ENCODE measurements around the gene TAP1. TPM values are rescaled to one million over a fixed set of nuclear protein-coding genes. Genes with fewer than 3 reads are reported as not detected.

TAP1 gene
- polyA plus RNA-seq, 2 of the 4 experiments (the other 2 are of a cell fraction), result 19.0 to 21.2 TPM

GRCh38 chr6:32889533-32889932 is 36.0 kb upstream of the TAP1 start:
- no peak for FAIRE-seq
- WGBS (ENCODE audit: missing lambda C conversion rate), result 38% methylated on average over 1 of the region's 1 CpG
- peaks cover 23% of the 10 kb centered on the region for H3K4me1 ChIP-seq
- no peak for ATAC-seq
- no peak overlapping the region for H3K4me3 ChIP-seq
- ChIA-PET CTCF (interaction anchor here (2.3 kb wide), 1 partner anchor 78 kb away, joined by 7 read pairs; no protein-coding TSS in a partner anchor), POLR2A (interaction anchor here (0.6 kb wide), 1 partner anchor 85 kb away, joined by 3 read pairs; no protein-coding TSS in a partner anchor)
- H3K9me3 ChIP-seq, result no peaks in the 10 kb centered on the region
- H3K4me2 ChIP-seq, result no peak overlapping the region
- H3K27ac ChIP-seq, result no peak overlapping the region
- no peak for DNase-seq (ENCODE audit: low read depth in 1 of 2, low spot score in 1 of 2)
- no peak for TF ChIP-seq ATOH8 (CRISPR knock-in tag; IDR thresholded peaks at IDR 0.05; ENCODE audit: low read depth)
- TF ChIP-seq RARB (CRISPR knock-in tag; IDR thresholded peaks at IDR 0.05), result no peak
- no peak for TF ChIP-seq CTCF (IDR thresholded peaks at IDR 0.05)
- no peak for TF ChIP-seq MAZ (IDR thresholded peaks at IDR 0.05; ENCODE audit: borderline replicate concordance, low read depth, low read length)
- no peak for TF ChIP-seq FOSL2 (IDR thresholded peaks at IDR 0.05)
- TF ChIP-seq FOSL2 (CRISPR knock-in tag; IDR thresholded peaks at IDR 0.05), result no peak
- TF ChIP-seq ELK1 (IDR thresholded peaks at IDR 0.05; ENCODE audit: low read depth, low read length), result no peak
- TF ChIP-seq CHD2 (IDR thresholded peaks at IDR 0.05; ENCODE audit: low read length, partially characterized antibody), result no peak
- TF ChIP-seq NPAS2 (CRISPR knock-in tag; IDR thresholded peaks at IDR 0.05; ENCODE audit: borderline replicate concordance), result no peak
- no peak for TF ChIP-seq HDAC2 (IDR thresholded peaks at IDR 0.05)
- TF ChIP-seq SMC3 (IDR thresholded peaks at IDR 0.05), result no peak
- no peak for TF ChIP-seq KDM5A (IDR thresholded peaks at IDR 0.05)
- no peak for TF ChIP-seq PBX3 (IDR thresholded peaks at IDR 0.05)
- TF ChIP-seq HOXB13 (CRISPR knock-in tag; IDR thresholded peaks at IDR 0.05; ENCODE audit: low read depth), result no peak
- no peak for TF ChIP-seq PHF8 (IDR thresholded peaks at IDR 0.05; ENCODE audit: borderline replicate concordance, low read depth)
- no peak for TF ChIP-seq FOXS1 (CRISPR knock-in tag; IDR thresholded peaks at IDR 0.05)
- TF ChIP-seq RCOR1 (IDR thresholded peaks at IDR 0.05; ENCODE audit: low read depth, low read length), result no peak

GRCh38 chr6:32888576-32888975 is 35.1 kb upstream of the TAP1 start:
- Histone ChIP-seq H3K9me3 (no peaks in the 10 kb centered on the region), H3K4me2 (no peak overlapping the region), H3K4me1 (peaks cover 21% of the 10 kb centered on the region), H3K4me3 (no peak overlapping the region), H3K27ac (no peak overlapping the region)
- ChIA-PET CTCF (interaction anchor here (1.0 to 2.3 kb wide), 4 partner anchors 45 to 96 kb away, joined by 3 to 7 read pairs (median 5); no protein-coding TSS in a partner anchor), POLR2A (no interaction called here)
- no peak for TF ChIP-seq ZNF302 (CRISPR knock-in tag; IDR thresholded peaks at IDR 0.05)
- WGBS (ENCODE audit: missing lambda C conversion rate), result 83% methylated on average over 2 of the region's 2 CpGs
- FAIRE-seq (no peak), ATAC-seq (no peak), DNase-seq (ENCODE audit: low read depth in 1 of 2, low spot score in 1 of 2) (no peak)

GRCh38 chr6:32887616-32888015 is 34.1 kb upstream of the TAP1 start:
- ChIA-PET CTCF (interaction anchor here (1.1 to 1.7 kb wide), 2 partner anchors 46 to 97 kb away, joined by 3 to 7 read pairs; no protein-coding TSS in a partner anchor), POLR2A (no interaction called here)
- no peak overlapping the region for H3K4me3 ChIP-seq
- no peaks in the 10 kb centered on the region for H3K9me3 ChIP-seq
- ATAC-seq (no peak), FAIRE-seq (no peak), DNase-seq (ENCODE audit: low read depth in 1 of 2, low spot score in 1 of 2) (no peak)
- no peak overlapping the region for H3K4me2 ChIP-seq
- no peak overlapping the region for H3K27ac ChIP-seq
- WGBS (ENCODE audit: missing lambda C conversion rate), result 91% methylated on average over 5 of the region's 5 CpGs
- H3K4me1 ChIP-seq, result peaks cover 16% of the 10 kb centered on the region
- TF ChIP-seq RFX5 (IDR thresholded peaks at IDR 0.05) (no peak), USF2 (IDR thresholded peaks at IDR 0.05) (no peak), BCL3 (IDR thresholded peaks at IDR 0.05) (no peak), RCOR1 (IDR thresholded peaks at IDR 0.05; ENCODE audit: low read depth, low read length) (no peak), REST (IDR thresholded peaks at IDR 0.05) (no peak)

Measured in A549 (cell line).